Lower leg skin (tissue), 4 donors: ENCODE results near the gene CCL7. TPM values are rescaled to one million over a fixed set of nuclear protein-coding genes. Genes with fewer than 3 reads are reported as not detected.

Experiments
- DNase-seq, 2 donors: peaks; one replicate each; pipeline ENCODE4 v3.0.0-alpha.2; 2019; ENCODE audit warnings: low spot score in 2 of 2
- H3K4me3 ChIP-seq: fragments of 200-600 bp; sonication (generic); 2 replicates; pipeline ENCODE4 v1.5.1; 2017; ENCODE audit warnings: mild to moderate bottlenecking, low read depth; ENCODE audit not compliant: poor library complexity, severe bottlenecking
- CTCF ChIP-seq, 3 donors: fragments of 450-650 bp; IDR thresholded peaks; one replicate each; pipeline ENCODE4 v1.5.1; 2016; ENCODE audit warnings: antibody characterized with exemption in 3 of 3, mild to moderate bottlenecking in 3 of 3, moderate library complexity in 2 of 3
- POLR2A ChIP-seq, 2 donors: fragments of 450-650 bp; IDR thresholded peaks; one replicate each; pipeline ENCODE4 v1.6.1; 2016 to 2017; ENCODE audit warnings: antibody characterized with exemption in 2 of 2, mild to moderate bottlenecking in 1 of 2, moderate library complexity in 1 of 2
- WGBS, 2 donors: methylation state at CpG; one replicate each; pipeline ENCODE4 v1.1.5; 2018; 5-methylcytosine and 5-hydroxymethylcytosine counted together
- intact Hi-C: fragments of 100-400 bp; cut with DNase I; formaldehyde crosslinking; loops from one replicate; pipeline ENCODE4 v1.15.0; 2023; ENCODE audit warnings: low total_unique reads
- total RNA-seq, 4 donors: library from RNA; depleted of rRNA; stranded (reverse); fragments of >200 nt; gene quantifications; one replicate each; pipeline ENCODE4 v1.1.0, GENCODE V29; 2016

CCL7 gene
- total RNA-seq, 4 donors from 2014 or later, result not detected

GRCh38 chr17:34265711-34266110 lies 4.3 kb upstream of the CCL7 start:
- H3K4me3 ChIP-seq, result no peak overlapping the region
- no peak for TF ChIP-seq POLR2A (IDR thresholded peaks at IDR 0.05)
- no peak for TF ChIP-seq CTCF (IDR thresholded peaks at IDR 0.05)

GRCh38 chr17:34275881-34276280 lies 5.9 kb downstream of the CCL7 start:
- WGBS, 2 donors, result 0% methylated on average over 1 of the region's 1 CpG
- H3K4me3 ChIP-seq, result no peak overlapping the region
- no peak for TF ChIP-seq POLR2A (IDR thresholded peaks at IDR 0.05)
- no peak for TF ChIP-seq CTCF (IDR thresholded peaks at IDR 0.05)
- intact Hi-C loops, result no loop called here
- DNase-seq, result no peak

More at GRCh38 chr17:34265711-34266110, 4.3 kb upstream of the CCL7 start:
- 47 to 61% methylated on average over 3 of the region's 3 CpGs for WGBS, 2 donors
- DNase-seq, result no peak
- intact Hi-C loops, result no loop called here

DNA sequence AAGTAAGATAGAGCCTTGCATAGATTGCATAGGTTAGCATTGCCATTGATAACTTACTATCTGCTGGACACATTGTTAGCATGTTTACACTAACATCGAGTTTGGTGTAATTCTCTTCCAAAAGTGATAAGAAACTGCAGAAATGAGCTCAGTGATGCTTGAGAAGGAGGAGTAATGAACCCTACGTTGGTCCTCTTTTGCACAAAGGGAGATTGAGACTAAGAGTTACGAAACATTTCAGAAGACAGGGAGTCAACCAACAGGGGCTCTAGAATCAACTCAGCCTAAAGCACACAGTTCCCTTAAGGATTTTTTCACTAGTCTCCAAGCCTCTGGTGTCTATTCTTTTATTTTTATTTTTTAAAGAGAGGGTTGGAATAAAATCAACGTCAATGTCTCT lies 6.8 kb downstream of the CCL7 start:
- no peak for TF ChIP-seq POLR2A (IDR thresholded peaks at IDR 0.05)
- TF ChIP-seq CTCF (IDR thresholded peaks at IDR 0.05), result no peak
- no peak for DNase-seq
- 78 to 79% methylated on average over 4 of the region's 4 CpGs for WGBS, 2 donors
- H3K4me3 ChIP-seq, result no peak overlapping the region
- intact Hi-C loops, result no loop called here

- no peak for DNase-seq
- 72 to 79% methylated on average over 6 of the region's 6 CpGs for WGBS, 2 donors
- intact Hi-C loops, result no loop called here
- no peak for TF ChIP-seq CTCF (IDR thresholded peaks at IDR 0.05)
- no peak for TF ChIP-seq POLR2A (IDR thresholded peaks at IDR 0.05)
- no peak overlapping the region for H3K4me3 ChIP-seq
Observed at GRCh38 chr17:34283571-34283970, 13.6 kb downstream of the CCL7 start.

GRCh38 chr17:34285286-34285792 lies 15.3 kb downstream of the CCL7 start, which contains the start of gene CCL11:
TSS of gene CCL11 (plus strand) at chr17:34285742. CDS start at chr17:34285809, 67 bp downstream.
- TF ChIP-seq POLR2A (IDR thresholded peaks at IDR 0.05), result no peak
- TF ChIP-seq CTCF (IDR thresholded peaks at IDR 0.05), result no peak
- no peak within 1 kb of the TSS for H3K4me3 ChIP-seq
- WGBS, 2 donors, result 76 to 78% methylated on average over 4 of the region's 4 CpGs
- no peak for DNase-seq
- intact Hi-C loops, result no loop called here

- TF ChIP-seq POLR2A (IDR thresholded peaks at IDR 0.05) (no peak), CTCF (IDR thresholded peaks at IDR 0.05) (no peak)
- intact Hi-C loops, result no loop called here
Observed at GRCh38 chr17:34287875-34288274, 17.9 kb downstream of the CCL7 start.

More at GRCh38 chr17:34287875-34288274, 17.9 kb downstream of the CCL7 start:
- DNase-seq, result no peak
- WGBS, 2 donors, result 24 to 29% methylated on average over 2 of the region's 2 CpGs
- no peak overlapping the region for H3K4me3 ChIP-seq
